Neural cell (in vitro differentiated cells): ENCODE data around the gene DUSP2. TPM values are rescaled to one million over a fixed set of nuclear protein-coding genes. Genes with fewer than 3 reads are reported as not detected.

ENCODE experiments used
- H2AFZ ChIP-seq: fragments of 200-600, 300-800 bp; sonication (generic), shearing (Covaris generic); 2 replicates; pipeline ENCODE4 v1.6.0; 2014; ENCODE audit warnings: low read depth, mild to moderate bottlenecking, antibody characterized with exemption, low read length, moderate library complexity
- H3F3A ChIP-seq: fragments of 200-600 bp; shearing (Covaris generic); 2 replicates; pipeline ENCODE4 v1.6.1; 2016; ENCODE audit warnings: mild to moderate bottlenecking, moderate library complexity, mixed read lengths, antibody characterized with exemption, low read length; ENCODE audit not compliant: insufficient read depth, poor library complexity, severe bottlenecking
- H3K27ac ChIP-seq: fragments of 200-600, 300-800 bp; sonication (generic), shearing (Covaris generic); 2 replicates; pipeline ENCODE4 v1.5.1; 2014; ENCODE audit warnings: mild to moderate bottlenecking, low read length, moderate library complexity
- H3K27me3 ChIP-seq: fragments of 300-800, 200-600 bp; sonication (generic), shearing (Covaris generic); 2 replicates; pipeline ENCODE4 v1.6.0; 2014; ENCODE audit warnings: mild to moderate bottlenecking, low read depth, low read length, moderate library complexity; ENCODE audit not compliant: insufficient read depth
- H3K36me3 ChIP-seq: fragments of 300-800, 200-600 bp; sonication (generic), shearing (Covaris generic); 2 replicates; pipeline ENCODE4 v1.5.1; 2014; ENCODE audit warnings: mild to moderate bottlenecking, antibody characterized with exemption, low read length, moderate library complexity; ENCODE audit not compliant: insufficient read depth
- H3K4me2 ChIP-seq: fragments of 300-800, 200-600 bp; sonication (generic), shearing (Covaris generic); 2 replicates; pipeline ENCODE4 v1.6.0; 2014; ENCODE audit warnings: mild to moderate bottlenecking, low read length
- H3K4me3 ChIP-seq: fragments of 300-800, 200-600 bp; sonication (generic), shearing (Covaris generic); 2 replicates; pipeline ENCODE4 v1.5.1; 2014; ENCODE audit warnings: mild to moderate bottlenecking, low read length, moderate library complexity
- H3K79me2 ChIP-seq: fragments of 200-600 bp; shearing (Covaris generic); replicated peaks from 2 replicates; pipeline ENCODE4 v1.6.0; 2014; ENCODE audit warnings: mild to moderate bottlenecking, low read length, moderate library complexity; ENCODE audit not compliant: insufficient read depth
- H3K9ac ChIP-seq: fragments of 300-800, 200-600 bp; sonication (generic), shearing (Covaris generic); 2 replicates; pipeline ENCODE4 v1.6.1; 2016; ENCODE audit warnings: mild to moderate bottlenecking, low read length, mixed read lengths
- H3K9me2 ChIP-seq: fragments of 200-600 bp; shearing (Covaris generic); 2 replicates; pipeline ENCODE4 v1.6.1; 2016; ENCODE audit warnings: mild to moderate bottlenecking, low read length, mixed read lengths; ENCODE audit not compliant: insufficient read depth
- H3K9me3 ChIP-seq: fragments of 200-600, 300-800 bp; sonication (generic), shearing (Covaris generic); 2 replicates; pipeline ENCODE4 v1.6.1; 2016; ENCODE audit warnings: mild to moderate bottlenecking, mixed run types, low read length, moderate library complexity, mixed read lengths
- H4K20me1 ChIP-seq: fragments of 200-600 bp; shearing (Covaris generic); 2 replicates; pipeline ENCODE4 v1.6.1; 2016; ENCODE audit warnings: mild to moderate bottlenecking, mixed run types; ENCODE audit not compliant: insufficient read depth
- CTCF ChIP-seq: fragments of 450-650 bp; IDR thresholded peaks from 2 replicates; pipeline ENCODE4 v1.5.1; 2014; ENCODE audit warnings: antibody characterized with exemption, mild to moderate bottlenecking, moderate library complexity; ENCODE audit not compliant: poor library complexity, severe bottlenecking
- EP300 ChIP-seq: fragments of 450-650 bp; conservative IDR thresholded peaks from 2 replicates; pipeline ENCODE4 v1.6.1; 2014; ENCODE audit warnings: antibody characterized with exemption, mild to moderate bottlenecking, moderate library complexity; ENCODE audit not compliant: poor library complexity, severe bottlenecking
- EZH2 ChIP-seq: fragments of 200-600, 300-800 bp; shearing (Covaris generic), sonication (generic); IDR thresholded peaks from 2 replicates; pipeline ENCODE4 v1.6.1; 2014; ENCODE audit warnings: antibody characterized with exemption, low read length, borderline replicate concordance, mild to moderate bottlenecking; ENCODE audit not compliant: insufficient read depth, poor library complexity, severe bottlenecking
- MXI1 ChIP-seq: fragments of 450-650 bp; conservative IDR thresholded peaks from 2 replicates; pipeline ENCODE4 v1.6.1; 2014; ENCODE audit warnings: antibody characterized with exemption, mild to moderate bottlenecking; ENCODE audit not compliant: poor library complexity, severe bottlenecking
- POLR2AphosphoS5 ChIP-seq: IDR thresholded peaks from 2 replicates; pipeline ENCODE4 v1.6.1; 2012
- RAD21 ChIP-seq: fragments of 450-650 bp; conservative IDR thresholded peaks from 2 replicates; pipeline ENCODE4 v1.6.1; 2014; ENCODE audit warnings: antibody characterized with exemption, mild to moderate bottlenecking, moderate library complexity
- SMC3 ChIP-seq: fragments of 450-650 bp; conservative IDR thresholded peaks from 2 replicates; pipeline ENCODE4 v1.6.1; 2014; ENCODE audit warnings: antibody characterized with exemption, mild to moderate bottlenecking, moderate library complexity; ENCODE audit not compliant: poor library complexity
- TAF1 ChIP-seq: IDR thresholded peaks from 2 replicates; pipeline ENCODE4 v1.6.1; 2012; ENCODE audit warnings: low read depth
- polyA plus RNA-seq: library from polyadenylated mRNA; depleted of rRNA; stranded (reverse); fragments of >200 nt; gene quantifications from 2 replicates; pipeline ENCODE4 v1.2.3, GENCODE V29; 2014
- TF ChIP-seq, protein P1 (sequence below): IDR thresholded peaks from 2 replicates; pipeline ENCODE4 v1.6.1; 2012; ENCODE audit warnings: borderline replicate concordance

Gene DUSP2
- polyA plus RNA-seq, 1 donor from 2014 or later = 2.1 TPM

DNA sequence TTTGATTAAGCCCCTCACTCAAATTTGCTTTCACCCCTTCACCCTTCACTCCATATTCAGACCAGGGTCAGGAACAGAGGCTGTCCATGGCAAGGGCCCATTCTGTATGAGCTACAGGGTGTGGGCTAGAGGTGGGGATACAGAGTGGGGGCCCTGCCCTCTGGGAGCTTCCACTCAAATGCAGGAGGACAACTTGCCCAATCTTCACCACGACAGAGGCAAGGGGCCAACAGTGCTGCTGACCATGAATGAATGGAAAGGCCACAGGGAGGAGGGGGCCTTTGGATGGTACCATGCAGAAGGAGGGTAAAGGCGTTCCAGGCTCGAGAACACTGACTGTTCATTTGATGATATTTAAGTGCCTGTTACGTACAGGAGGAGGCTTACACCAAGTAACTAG lies 51.7 kb downstream of the DUSP2 start:
- Histone ChIP-seq H3K4me3 (no peak overlapping the region), H3K36me3 (no peaks in the 10 kb centered on the region), H3K27me3 (no peaks in the 10 kb centered on the region), H3K9me3 (no peaks in the 10 kb centered on the region), H3K79me2 (no peaks in the 10 kb centered on the region), H3F3A (no peaks in the 10 kb centered on the region), H3K9ac (no peak overlapping the region), H3K27ac (no peak overlapping the region), H3K9me2 (no peaks in the 10 kb centered on the region), H3K4me2 (no peak overlapping the region), H2AFZ (no peak overlapping the region), H4K20me1 (no peaks in the 10 kb centered on the region)
- no peak for TF ChIP-seq EZH2
- no peak for TF ChIP-seq EP300
- TF ChIP-seq, protein P1, sequence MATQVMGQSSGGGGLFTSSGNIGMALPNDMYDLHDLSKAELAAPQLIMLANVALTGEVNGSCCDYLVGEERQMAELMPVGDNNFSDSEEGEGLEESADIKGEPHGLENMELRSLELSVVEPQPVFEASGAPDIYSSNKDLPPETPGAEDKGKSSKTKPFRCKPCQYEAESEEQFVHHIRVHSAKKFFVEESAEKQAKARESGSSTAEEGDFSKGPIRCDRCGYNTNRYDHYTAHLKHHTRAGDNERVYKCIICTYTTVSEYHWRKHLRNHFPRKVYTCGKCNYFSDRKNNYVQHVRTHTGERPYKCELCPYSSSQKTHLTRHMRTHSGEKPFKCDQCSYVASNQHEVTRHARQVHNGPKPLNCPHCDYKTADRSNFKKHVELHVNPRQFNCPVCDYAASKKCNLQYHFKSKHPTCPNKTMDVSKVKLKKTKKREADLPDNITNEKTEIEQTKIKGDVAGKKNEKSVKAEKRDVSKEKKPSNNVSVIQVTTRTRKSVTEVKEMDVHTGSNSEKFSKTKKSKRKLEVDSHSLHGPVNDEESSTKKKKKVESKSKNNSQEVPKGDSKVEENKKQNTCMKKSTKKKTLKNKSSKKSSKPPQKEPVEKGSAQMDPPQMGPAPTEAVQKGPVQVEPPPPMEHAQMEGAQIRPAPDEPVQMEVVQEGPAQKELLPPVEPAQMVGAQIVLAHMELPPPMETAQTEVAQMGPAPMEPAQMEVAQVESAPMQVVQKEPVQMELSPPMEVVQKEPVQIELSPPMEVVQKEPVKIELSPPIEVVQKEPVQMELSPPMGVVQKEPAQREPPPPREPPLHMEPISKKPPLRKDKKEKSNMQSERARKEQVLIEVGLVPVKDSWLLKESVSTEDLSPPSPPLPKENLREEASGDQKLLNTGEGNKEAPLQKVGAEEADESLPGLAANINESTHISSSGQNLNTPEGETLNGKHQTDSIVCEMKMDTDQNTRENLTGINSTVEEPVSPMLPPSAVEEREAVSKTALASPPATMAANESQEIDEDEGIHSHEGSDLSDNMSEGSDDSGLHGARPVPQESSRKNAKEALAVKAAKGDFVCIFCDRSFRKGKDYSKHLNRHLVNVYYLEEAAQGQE = no peak
- no peak for TF ChIP-seq RAD21
- no peak for TF ChIP-seq MXI1
- TF ChIP-seq CTCF = no peak
- TF ChIP-seq TAF1 = no peak
- TF ChIP-seq SMC3 = no peak
- no peak for TF ChIP-seq POLR2AphosphoS5

Other genes starting within 250 kb of the DUSP2 start
- gene ANKRD36C, start 153.6 kb downstream of the DUSP2 start, polyA plus RNA-seq = 76.9 and 90.3 TPM in 2 replicates
- gene GPAT2, start 110.5 kb downstream of the DUSP2 start, polyA plus RNA-seq = not detected in 2 replicates
- gene ADRA2B, start 28.9 kb downstream of the DUSP2 start, polyA plus RNA-seq = not detected in 2 replicates
- gene ASTL, start 6.9 kb downstream of the DUSP2 start, polyA plus RNA-seq = not detected in 2 replicates
- 155 and 160 TPM in 2 replicates for gene STARD7, start 63.4 kb upstream of the DUSP2 start, polyA plus RNA-seq
- 19.1 and 21.4 TPM in 2 replicates for gene TMEM127, start 120.6 kb upstream of the DUSP2 start, polyA plus RNA-seq
- gene CIAO1, start 120.8 kb upstream of the DUSP2 start, polyA plus RNA-seq = 182 and 188 TPM in 2 replicates
- gene SNRNP200, start 160.1 kb upstream of the DUSP2 start, polyA plus RNA-seq = 70.4 and 75.7 TPM in 2 replicates
- not detected in 2 replicates for gene ITPRIPL1, start 179.9 kb upstream of the DUSP2 start, polyA plus RNA-seq
- 0.82 and 2.7 TPM in 2 replicates for gene NCAPH, start 190.3 kb upstream of the DUSP2 start, polyA plus RNA-seq